Type B pancreatic cell (in vitro differentiated cells): Measurements from ENCODE around the gene CNKSR3. TPM values are rescaled to one million over a fixed set of nuclear protein-coding genes. Genes with fewer than 3 reads are reported as not detected.

Experiments
- DNase-seq: peaks from one replicate; pipeline ENCODE4 v3.0.0; 2021; ENCODE audit warnings: mixed read lengths; ENCODE audit not compliant: unreplicated experiment; ENCODE audit errors: extremely low spot score
- H3K27ac Mint-ChIP-seq: 2 replicates; pipeline ENCODE4 v1.8.0; 2021; ENCODE audit warnings: mild to moderate bottlenecking, mixed read lengths
- H3K27me3 Mint-ChIP-seq: 2 replicates; pipeline ENCODE4 v1.8.0; 2021; ENCODE audit warnings: mixed read lengths
- H3K36me3 Mint-ChIP-seq: 2 replicates; pipeline ENCODE4 v1.8.0; 2021; ENCODE audit warnings: mixed read lengths
- H3K4me1 Mint-ChIP-seq: one replicate; pipeline ENCODE4 v1.8.0; 2021; ENCODE audit warnings: mixed read lengths; ENCODE audit not compliant: unreplicated experiment
- H3K4me3 Mint-ChIP-seq: 2 replicates; pipeline ENCODE4 v1.8.0; 2021; ENCODE audit warnings: mild to moderate bottlenecking, mixed read lengths
- H3K9me3 Mint-ChIP-seq: 2 replicates; pipeline ENCODE4 v1.8.0; 2021; ENCODE audit warnings: mixed read lengths
- total RNA-seq: library from RNA; stranded (reverse); gene quantifications from 2 replicates; pipeline ENCODE4 v1.2.1, GENCODE V29; 2021; ENCODE audit warnings: low replicate concordance
- TF ChIP-seq, protein P1 (sequence below): fragments of 200-600 bp; sonication (generic); conservative IDR thresholded peaks from 2 replicates; pipeline ENCODE4 v1.5.0; 2021; ENCODE audit warnings: antibody characterized with exemption, mild to moderate bottlenecking

Gene CNKSR3
- total RNA-seq, 1 donor from 2014 or later, result 31.0 TPM

DNA sequence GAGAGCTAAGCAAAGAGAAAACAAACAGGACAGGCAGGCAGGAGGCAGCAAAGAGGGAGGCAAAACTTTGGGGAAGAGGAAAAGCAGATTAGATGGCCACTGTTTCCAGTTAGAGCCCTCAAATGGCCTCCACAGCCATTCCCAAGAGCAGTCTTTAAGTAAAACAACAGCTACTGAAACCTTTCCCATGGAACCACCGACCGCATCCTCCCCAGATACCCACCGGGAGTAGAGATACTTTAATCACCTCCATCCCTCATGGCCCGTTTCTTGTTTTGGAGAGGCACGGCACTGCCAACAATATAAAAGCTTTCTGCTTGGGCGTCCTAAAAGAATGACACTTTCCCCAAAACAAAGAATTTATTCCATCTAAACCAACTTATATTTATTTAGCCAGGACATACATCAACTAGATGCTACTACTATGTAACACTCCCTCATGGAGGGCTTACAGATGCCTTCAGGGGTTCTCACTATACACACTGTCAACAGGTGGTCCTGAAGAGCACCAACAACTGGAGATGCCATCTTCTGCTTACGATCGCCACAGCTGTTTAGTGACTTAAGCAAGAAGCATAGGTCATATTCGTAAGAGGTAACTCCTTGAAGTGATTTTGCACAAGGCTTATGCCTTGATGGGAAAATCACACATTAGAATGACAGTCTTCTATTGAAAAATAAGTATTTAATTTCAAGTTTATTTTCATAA lies 43.4 kb downstream of the CNKSR3 start:
- Mint-ChIP-seq H3K27me3 (no peaks in the 10 kb centered on the region), H3K36me3 (peaks cover 29% of the 10 kb centered on the region), H3K4me1 (peaks cover 42% of the 10 kb centered on the region), H3K27ac (no peak overlapping the region), H3K9me3 (peaks cover 4% of the 10 kb centered on the region), H3K4me3 (no peak overlapping the region)
- no peak for DNase-seq
- TF ChIP-seq, protein P1, sequence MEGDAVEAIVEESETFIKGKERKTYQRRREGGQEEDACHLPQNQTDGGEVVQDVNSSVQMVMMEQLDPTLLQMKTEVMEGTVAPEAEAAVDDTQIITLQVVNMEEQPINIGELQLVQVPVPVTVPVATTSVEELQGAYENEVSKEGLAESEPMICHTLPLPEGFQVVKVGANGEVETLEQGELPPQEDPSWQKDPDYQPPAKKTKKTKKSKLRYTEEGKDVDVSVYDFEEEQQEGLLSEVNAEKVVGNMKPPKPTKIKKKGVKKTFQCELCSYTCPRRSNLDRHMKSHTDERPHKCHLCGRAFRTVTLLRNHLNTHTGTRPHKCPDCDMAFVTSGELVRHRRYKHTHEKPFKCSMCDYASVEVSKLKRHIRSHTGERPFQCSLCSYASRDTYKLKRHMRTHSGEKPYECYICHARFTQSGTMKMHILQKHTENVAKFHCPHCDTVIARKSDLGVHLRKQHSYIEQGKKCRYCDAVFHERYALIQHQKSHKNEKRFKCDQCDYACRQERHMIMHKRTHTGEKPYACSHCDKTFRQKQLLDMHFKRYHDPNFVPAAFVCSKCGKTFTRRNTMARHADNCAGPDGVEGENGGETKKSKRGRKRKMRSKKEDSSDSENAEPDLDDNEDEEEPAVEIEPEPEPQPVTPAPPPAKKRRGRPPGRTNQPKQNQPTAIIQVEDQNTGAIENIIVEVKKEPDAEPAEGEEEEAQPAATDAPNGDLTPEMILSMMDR, result no peak

DNA sequence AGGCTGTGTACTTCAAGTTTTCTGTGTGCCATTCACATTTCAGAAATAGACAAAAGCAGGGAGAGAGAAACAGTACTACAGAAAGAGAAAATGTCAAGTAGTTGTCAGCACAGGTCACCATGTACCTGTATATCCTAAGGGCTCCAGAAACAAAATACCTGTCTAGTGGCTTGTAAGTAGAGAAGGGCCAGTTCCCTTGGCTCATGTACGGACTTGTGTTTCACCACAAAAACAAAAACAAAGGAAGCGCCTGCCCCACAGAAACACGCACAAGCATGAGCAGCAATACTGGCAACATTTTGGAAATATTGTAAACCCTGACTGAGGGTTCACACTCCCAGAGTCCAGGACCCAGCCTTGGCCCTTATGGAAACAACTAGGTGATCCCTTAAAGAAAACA lies 44.3 kb downstream of the CNKSR3 start:
- Mint-ChIP-seq H3K9me3 (no peaks in the 10 kb centered on the region), H3K4me1 (peaks cover 36% of the 10 kb centered on the region), H3K36me3 (peaks cover 23% of the 10 kb centered on the region), H3K27ac (peak overlapping the region; percentile 60), H3K4me3 (peak overlapping the region; percentile 25), H3K27me3 (no peaks in the 10 kb centered on the region)
- TF ChIP-seq, protein P1, result no peak
- no peak for DNase-seq

DNA sequence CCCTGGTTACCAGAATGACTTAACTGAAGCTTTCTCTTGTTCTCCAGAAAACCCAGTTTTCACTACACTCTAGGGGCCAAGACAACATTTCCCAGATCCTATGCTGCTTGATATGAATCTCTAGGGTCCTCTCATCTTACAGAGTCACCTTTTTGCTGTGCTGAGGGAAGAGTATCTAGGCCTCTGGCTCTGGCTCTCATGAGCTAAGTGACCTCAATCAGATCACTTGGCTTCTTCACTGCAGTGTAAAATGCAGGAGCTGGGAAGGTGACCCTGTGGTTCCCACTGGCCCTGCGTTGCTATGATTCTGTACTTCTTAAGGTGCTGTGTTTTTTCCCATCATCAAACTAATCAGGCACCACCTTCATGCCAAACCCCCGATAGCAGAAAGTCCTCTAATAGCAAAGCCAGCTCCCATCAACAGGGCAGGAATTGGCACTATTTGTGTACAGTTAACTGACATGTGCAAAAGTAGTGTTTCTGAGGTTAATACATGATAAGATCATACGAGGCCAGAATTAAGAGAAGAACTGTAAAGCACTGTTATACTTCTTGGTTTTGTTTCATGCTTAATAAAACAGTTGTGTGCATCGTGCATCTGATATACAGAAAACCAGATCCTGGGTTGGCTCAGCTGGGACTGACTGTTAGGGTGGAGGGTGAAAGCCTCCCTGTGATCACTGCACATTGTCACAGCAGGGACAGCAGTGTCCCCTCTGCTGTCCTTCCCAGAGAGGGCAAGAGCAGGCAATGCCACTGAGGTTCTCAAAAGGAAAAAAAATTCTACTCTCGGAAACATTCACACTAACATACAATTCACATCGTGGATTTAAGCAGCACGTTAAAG lies 46.7 kb downstream of the CNKSR3 start:
- Mint-ChIP-seq H3K27me3 (no peaks in the 10 kb centered on the region), H3K9me3 (no peaks in the 10 kb centered on the region), H3K4me3 (no peak overlapping the region), H3K27ac (no peak overlapping the region), H3K36me3 (peaks cover 13% of the 10 kb centered on the region), H3K4me1 (peaks cover 48% of the 10 kb centered on the region)
- TF ChIP-seq, protein P1, result no peak
- no peak for DNase-seq

DNA sequence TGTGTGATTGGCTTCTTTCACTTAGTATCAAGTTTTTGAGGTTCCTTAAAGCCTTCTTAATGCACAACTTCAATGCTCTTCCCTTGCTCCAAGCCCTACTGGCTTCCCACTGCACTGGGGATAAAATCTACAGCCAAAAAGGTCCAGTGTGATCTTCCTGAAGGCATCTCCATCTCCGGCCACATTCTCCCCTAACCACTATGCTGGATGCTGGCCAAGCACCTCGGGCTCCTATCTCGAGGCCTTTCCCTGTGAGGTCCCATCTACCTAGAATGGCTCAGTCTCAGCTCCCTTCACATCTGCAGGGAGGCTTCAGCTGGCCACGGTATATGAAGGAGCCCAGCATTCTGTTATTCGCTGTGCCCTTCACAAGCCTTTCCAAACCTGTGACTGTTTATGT lies 48.1 kb downstream of the CNKSR3 start:
- no peaks in the 10 kb centered on the region for H3K9me3 Mint-ChIP-seq
- peaks cover 10% of the 10 kb centered on the region for H3K36me3 Mint-ChIP-seq
- no peak for DNase-seq
- peak overlapping the region; percentile 47 for H3K27ac Mint-ChIP-seq
- peaks cover 56% of the 10 kb centered on the region for H3K4me1 Mint-ChIP-seq
- TF ChIP-seq, protein P1, result no peak
- H3K27me3 Mint-ChIP-seq, result no peaks in the 10 kb centered on the region
- H3K4me3 Mint-ChIP-seq, result peak overlapping the region; percentile 19

DNA sequence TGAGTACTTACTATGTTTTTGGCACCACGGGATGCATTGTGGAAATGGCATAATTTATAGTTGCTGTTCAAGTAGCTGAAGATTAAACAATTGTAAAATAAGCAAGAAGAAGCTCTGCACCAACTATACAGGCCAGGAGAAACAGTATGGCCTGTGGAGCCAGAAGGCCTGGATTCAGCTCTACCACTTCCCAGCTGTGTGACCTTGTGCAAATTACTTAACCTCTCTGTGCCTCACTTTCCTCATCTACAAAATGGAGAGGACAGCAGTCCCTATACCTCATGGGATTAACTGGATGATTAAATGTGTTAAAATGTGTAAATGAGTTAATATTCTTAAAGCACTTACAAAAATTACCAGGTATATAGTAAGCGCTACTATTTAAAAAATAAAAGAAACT lies 49.1 kb downstream of the CNKSR3 start:
- Mint-ChIP-seq H3K4me3 (no peak overlapping the region), H3K27me3 (no peaks in the 10 kb centered on the region), H3K27ac (no peak overlapping the region), H3K9me3 (no peaks in the 10 kb centered on the region), H3K4me1 (peaks cover 57% of the 10 kb centered on the region), H3K36me3 (peaks cover 10% of the 10 kb centered on the region)
- TF ChIP-seq, protein P1, result no peak
- no peak for DNase-seq
